ENCODE data around the gene PLCB1.

DNA sequence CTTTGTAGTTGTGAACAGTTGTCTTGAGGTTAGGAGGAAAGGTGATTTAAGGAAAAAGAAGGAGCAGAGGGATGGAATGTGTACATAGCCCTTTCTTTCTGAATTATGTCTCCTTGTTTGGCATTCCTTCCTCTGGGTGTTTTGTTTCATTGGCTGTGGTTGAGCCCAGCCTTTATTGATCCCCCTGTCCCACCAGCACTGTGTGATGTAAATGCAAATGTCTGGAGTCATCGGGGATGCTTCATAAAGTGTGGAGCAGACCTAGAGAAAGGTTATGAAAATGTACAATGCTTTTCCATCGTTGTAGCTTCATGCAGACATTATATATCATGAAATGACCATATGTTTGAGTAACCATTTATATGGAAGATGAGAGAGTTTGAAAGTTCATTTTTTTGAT is 164.5 kb downstream of the PLCB1 start:
- TF ChIP-seq POLR2A (IDR thresholded peaks at IDR 0.05; ENCODE audit: low read length) (no peak), GATA1 (IDR thresholded peaks at IDR 0.05; ENCODE audit: low read depth, low read length) (no peak)
